ENCODE results near the gene OR5J2. TPM values are rescaled to one million over a fixed set of nuclear protein-coding genes. Genes with fewer than 3 reads are reported as not detected.

The OR5J2 gene
- total RNA-seq, 1 donor, result not detected

Other genes starting within 250 kb of the OR5J2 start
- not detected in 2 replicates for gene OR5I1, start 240.2 kb upstream of the OR5J2 start, total RNA-seq (ENCODE audit: low replicate concordance)
- gene OR10AG1, start 206.7 kb upstream of the OR5J2 start, total RNA-seq (ENCODE audit: low replicate concordance), result not detected in 2 replicates
- gene OR5F1, start 182.0 kb upstream of the OR5J2 start, total RNA-seq (ENCODE audit: low replicate concordance), result not detected in 2 replicates
- gene OR5AS1, start 149.0 kb upstream of the OR5J2 start, total RNA-seq (ENCODE audit: low replicate concordance), result not detected in 2 replicates
- not detected in 2 replicates for gene OR8I2, start 83.3 kb upstream of the OR5J2 start, total RNA-seq (ENCODE audit: low replicate concordance)
- not detected in 2 replicates for gene OR8H2, start 72.9 kb upstream of the OR5J2 start, total RNA-seq (ENCODE audit: low replicate concordance)
- gene OR8H3, start 54.2 kb upstream of the OR5J2 start, total RNA-seq (ENCODE audit: low replicate concordance), result not detected in 2 replicates
- gene OR8J3, start 36.4 kb upstream of the OR5J2 start, total RNA-seq (ENCODE audit: low replicate concordance), result not detected in 2 replicates
- gene OR8K5, start 16.3 kb upstream of the OR5J2 start, total RNA-seq (ENCODE audit: low replicate concordance), result not detected in 2 replicates
- not detected in 2 replicates for gene OR5T2, start 57.6 kb downstream of the OR5J2 start, total RNA-seq (ENCODE audit: low replicate concordance)
- not detected in 2 replicates for gene OR5T3, start 75.6 kb downstream of the OR5J2 start, total RNA-seq (ENCODE audit: low replicate concordance)
- not detected in 2 replicates for gene OR5T1, start 97.5 kb downstream of the OR5J2 start, total RNA-seq (ENCODE audit: low replicate concordance)
- not detected in 2 replicates for gene OR8H1, start 115.6 kb downstream of the OR5J2 start, total RNA-seq (ENCODE audit: low replicate concordance)
- gene OR8K3, start 138.5 kb downstream of the OR5J2 start, total RNA-seq (ENCODE audit: low replicate concordance), result not detected in 2 replicates
- not detected in 2 replicates for gene OR8K1, start 169.4 kb downstream of the OR5J2 start, total RNA-seq (ENCODE audit: low replicate concordance)
- not detected in 2 replicates for gene OR8J1, start 177.7 kb downstream of the OR5J2 start, total RNA-seq (ENCODE audit: low replicate concordance)
- not detected in 2 replicates for gene OR8U1, start 199.0 kb downstream of the OR5J2 start, total RNA-seq (ENCODE audit: low replicate concordance)
- not detected in 2 replicates for gene OR5AL1, start 236.1 kb downstream of the OR5J2 start, total RNA-seq (ENCODE audit: low replicate concordance)

Data from fibroblast of the aortic adventitia (primary cell).